Motor neuron (in vitro differentiated cells): ENCODE measurements around the gene BABAM2. TPM values are rescaled to one million over a fixed set of nuclear protein-coding genes. Genes with fewer than 3 reads are reported as not detected.

Experiments
- ATAC-seq, 8 experiments: fragments of 200-7000 bp; cut with Tn5 transposase; replicated peaks in 6 of 8; 2 replicates each; pipeline ENCODE4 v1.8.0; 2021; ENCODE audit warnings: mild to moderate bottlenecking in 8 of 8, moderate library complexity in 8 of 8
- H3K27ac ChIP-seq, 2 donors: fragments of 250-450 bp; sonication (Bioruptor Pico); 2 replicates each; pipeline ENCODE4 v1.9.0; 2021; ENCODE audit warnings: antibody characterized with exemption in 2 of 2, mild to moderate bottlenecking in 2 of 2, moderate library complexity in 1 of 2
- H3K4me1 ChIP-seq, 2 donors: fragments of 250-450 bp; sonication (Bioruptor Pico); replicated peaks in 1 of 2; 2 replicates each; pipeline ENCODE4 v1.6.1; 2021; ENCODE audit warnings: antibody characterized with exemption in 2 of 2, mild to moderate bottlenecking in 2 of 2, moderate library complexity in 1 of 2
- H3K4me3 ChIP-seq, 5 donors: fragments of 250-450 bp; sonication (Bioruptor Pico); 2 replicates each; pipeline ENCODE4 v1.9.0; 2021; ENCODE audit warnings: antibody characterized with exemption in 5 of 5, mild to moderate bottlenecking in 5 of 5, moderate library complexity in 4 of 5
- WGBS, 10 experiments: fragments of 450-650 bp; shearing (Covaris generic); methylation state at CpG; one replicate each; pipeline ENCODE4 v1.0.0; 2022; 5-methylcytosine and 5-hydroxymethylcytosine counted together
- in situ Hi-C, 9 experiments: fragments of 400-800 bp; cut with MboI; loops; one replicate each; pipeline ENCODE4 v1.15.0; 2021; ENCODE audit warnings: low sequenced_read_pairs in 9 of 9, low pct_unique_long_range_greater_than_20kb in 2 of 9; ENCODE audit not compliant: unreplicated experiment in 9 of 9
- total RNA-seq, 8 experiments: library from RNA; unstranded; fragments of 300-600 nt; gene quantifications; 2 replicates each; pipeline versions ENCODE4 v1.2.3 to v1.2.4, GENCODE V29; 2022

BABAM2 gene
- total RNA-seq, 8 experiments from 2014 or later = 16.4 to 110 (median 36.4) TPM

- peak in 1 of 8 experiments; percentile 56 for ATAC-seq
- 53 to 100% (median 86%) methylated on average over 1 of the region's 1 CpG; no CpG with 5 or more reads in 2 of the 10 experiments for WGBS, 10 experiments
- in situ Hi-C loops = no loop called here
- Histone ChIP-seq H3K4me3 (no peak overlapping the region), H3K4me1 (peaks cover 0 to 2% of the 10 kb centered on the region in 2 donors), H3K27ac (no peak overlapping the region)
These were observed 5.3 kb upstream of the BABAM2 start for GRCh38 chr2:27885234-27885633.

GRCh38 chr2:27885661-27886060 lies 4.9 kb upstream of the BABAM2 start:
- no peak for ATAC-seq
- 0 to 86% (median 60%) methylated on average over 1 of the region's 1 CpG; no CpG with 5 or more reads in 3 of the 10 experiments for WGBS, 10 experiments
- in situ Hi-C loops = no loop called here
- no peak overlapping the region for H3K27ac ChIP-seq
- no peak overlapping the region for H3K4me3 ChIP-seq
- peaks cover 0 to 2% of the 10 kb centered on the region in 2 donors for H3K4me1 ChIP-seq

DNA sequence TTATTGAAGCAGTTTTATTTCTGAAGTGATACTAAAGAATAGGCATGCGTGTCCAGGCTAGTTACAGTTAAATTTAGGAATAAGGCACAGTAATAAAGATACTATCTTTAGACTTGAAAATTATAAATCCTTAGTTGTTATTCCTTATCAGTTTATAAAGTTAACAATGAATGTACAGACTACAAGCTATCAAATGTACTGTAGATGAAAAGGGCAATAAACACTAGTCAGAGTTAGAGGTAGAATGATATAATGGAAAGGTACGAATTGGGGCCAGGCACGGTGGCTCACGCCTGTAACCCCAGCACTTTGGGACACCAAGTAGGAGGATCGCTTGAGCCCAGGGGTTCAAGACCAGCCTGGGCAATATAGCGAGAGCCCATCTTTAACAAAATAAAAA lies 4.2 kb upstream of the BABAM2 start:
- H3K4me3 ChIP-seq = no peak overlapping the region
- in situ Hi-C loops = no loop called here
- peaks cover 0 to 2% of the 10 kb centered on the region in 2 donors for H3K4me1 ChIP-seq
- 85 to 100% (median 96%) methylated on average over 1 to 6 of the region's 6 CpGs; no CpG with 5 or more reads in 1 of the 10 experiments for WGBS, 10 experiments
- no peak overlapping the region for H3K27ac ChIP-seq
- no peak for ATAC-seq

DNA sequence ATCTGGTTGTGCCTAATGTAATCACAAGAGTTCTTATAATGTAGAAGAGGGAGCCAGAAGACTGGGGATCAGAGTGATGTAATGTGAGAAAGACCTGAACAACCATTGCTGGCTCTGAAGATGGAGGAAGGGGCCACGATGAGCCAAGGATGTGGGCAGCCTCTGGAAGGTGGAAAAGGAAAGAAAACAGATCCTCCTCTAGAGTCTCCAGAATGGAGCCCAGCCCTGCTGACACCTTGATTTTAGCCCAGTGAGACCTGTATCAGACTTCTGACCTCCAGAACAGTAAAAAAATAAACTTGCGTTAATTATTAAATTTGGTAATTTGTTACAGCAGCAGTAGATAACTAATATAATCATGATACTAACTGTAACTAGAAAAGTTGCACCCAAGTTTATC lies 3.4 kb upstream of the BABAM2 start:
- in situ Hi-C loops = no loop called here
- Histone ChIP-seq H3K4me1 (peaks cover 0 to 5% of the 10 kb centered on the region in 2 donors), H3K27ac (no peak overlapping the region), H3K4me3 (no peak overlapping the region)
- 46 to 100% (median 79%) methylated on average over 1 to 2 of the region's 2 CpGs; no CpG with 5 or more reads in 2 of the 10 experiments for WGBS, 10 experiments
- ATAC-seq = no peak

DNA sequence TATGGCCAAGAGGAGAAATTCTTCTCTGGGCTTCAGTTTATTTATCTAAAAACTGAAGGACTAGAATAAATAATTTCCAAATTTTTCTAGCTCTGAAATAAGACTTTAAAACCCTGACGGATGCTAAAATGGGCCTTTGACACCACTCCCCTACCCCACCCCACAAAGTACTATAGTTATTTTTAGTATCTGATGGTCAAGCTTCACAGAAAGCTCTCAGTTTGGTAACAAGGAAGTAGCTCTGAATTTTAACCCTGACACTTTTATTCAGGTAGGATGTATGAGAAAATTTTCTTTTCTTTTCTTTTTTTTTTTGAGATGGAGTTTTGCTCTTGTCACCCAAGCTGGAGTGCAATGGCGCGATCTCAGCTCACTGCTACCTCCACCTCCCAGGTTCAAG lies 2.7 kb upstream of the BABAM2 start:
- peaks cover 0 to 5% of the 10 kb centered on the region in 2 donors for H3K4me1 ChIP-seq
- H3K4me3 ChIP-seq = no peak overlapping the region
- no peak for ATAC-seq
- WGBS, 10 experiments = 86 to 100% (median 100%) methylated on average over 1 to 3 of the region's 3 CpGs; no CpG with 5 or more reads in 1 of the 10 experiments
- in situ Hi-C loops = no loop called here
- H3K27ac ChIP-seq = no peak overlapping the region

- in situ Hi-C loops = no loop called here
- H3K4me3 ChIP-seq = no peak overlapping the region
- WGBS, 10 experiments = 14 to 100% (median 76%) methylated on average over 1 to 3 of the region's 3 CpGs
- ATAC-seq = no peak
- no peak overlapping the region for H3K27ac ChIP-seq
- H3K4me1 ChIP-seq = peaks cover 0 to 5% of the 10 kb centered on the region in 2 donors
These were observed 1.7 kb upstream of the BABAM2 start for GRCh38 chr2:27888790-27889189.

DNA sequence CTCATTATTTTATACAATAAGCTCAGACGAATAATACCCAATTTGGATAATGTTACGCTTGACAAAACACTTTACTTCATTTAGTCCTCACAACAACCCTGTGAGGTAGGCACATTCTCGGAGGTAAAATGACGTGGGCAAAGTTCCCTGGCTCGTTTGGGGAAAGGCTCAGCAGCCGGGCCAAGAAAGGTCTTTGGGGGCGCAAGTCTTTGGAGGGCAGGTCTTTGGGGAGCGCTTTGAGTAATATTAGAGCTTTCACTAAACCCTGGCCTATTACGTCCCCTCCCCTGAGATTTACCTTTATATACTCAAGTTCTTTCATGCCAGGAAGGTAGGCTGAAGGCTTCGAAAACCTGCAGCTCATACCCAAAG lies 769 bp upstream of the BABAM2 start:
- in situ Hi-C loops = no loop called here
- peak overlapping the region in 1 of 2 donors; percentile 96 for H3K27ac ChIP-seq
- ATAC-seq = no peak
- peak overlapping the region; percentile 52 to 69 (median 57) for H3K4me3 ChIP-seq
- H3K4me1 ChIP-seq = peaks cover 0 to 5% of the 10 kb centered on the region in 2 donors
- WGBS, 10 experiments = 10 to 82% (median 24%) methylated on average over 1 to 8 of the region's 10 CpGs

DNA sequence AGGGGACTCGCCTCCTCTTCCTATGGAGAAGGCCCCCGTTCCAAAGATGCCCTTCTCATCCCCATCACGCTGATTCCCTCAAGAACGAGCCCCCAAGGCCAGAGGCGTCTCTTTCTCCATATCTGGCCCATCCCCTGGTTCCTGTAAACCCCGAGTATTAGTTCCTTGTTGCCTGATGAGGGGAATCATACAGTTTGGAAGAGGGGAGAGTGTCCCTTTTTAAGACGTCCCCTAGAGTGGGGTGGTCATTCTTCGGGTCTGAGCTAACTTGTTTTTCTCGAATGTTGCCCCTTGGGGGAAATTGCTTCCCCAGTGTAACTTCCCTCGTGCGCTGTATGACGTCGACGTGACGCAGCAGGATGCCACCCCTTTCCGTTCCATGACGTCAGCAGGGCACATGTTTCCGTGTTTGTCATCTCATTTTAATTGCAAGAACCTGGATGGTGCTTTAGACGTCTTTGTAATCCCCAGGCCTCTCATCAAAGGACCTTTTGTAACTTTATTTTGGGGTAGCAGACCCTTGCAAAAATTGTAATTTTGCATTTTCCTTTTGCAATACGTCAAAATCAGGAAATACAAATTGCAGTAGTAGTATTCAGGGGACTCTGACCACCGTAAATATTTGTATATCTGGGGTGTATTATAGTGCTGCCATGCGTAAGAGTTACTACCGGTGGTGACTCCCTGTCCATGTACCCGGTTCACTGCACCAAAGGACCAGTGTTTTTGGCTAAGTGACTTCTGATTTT lies 569 bp downstream of the BABAM2 start:
- Histone ChIP-seq H3K4me1 (peaks cover 0 to 5% of the 10 kb centered on the region in 2 donors), H3K27ac (peak overlapping the region; percentile 93 to 96), H3K4me3 (peak overlapping the region; percentile 52 to 69 (median 57))
- in situ Hi-C loops = no loop called here
- WGBS, 10 experiments = 17 to 60% (median 41%) methylated on average over 1 to 14 of the region's 24 CpGs; no CpG with 5 or more reads in 1 of the 10 experiments
- ATAC-seq = peak; percentile 12 to 59 (median 35)

DNA sequence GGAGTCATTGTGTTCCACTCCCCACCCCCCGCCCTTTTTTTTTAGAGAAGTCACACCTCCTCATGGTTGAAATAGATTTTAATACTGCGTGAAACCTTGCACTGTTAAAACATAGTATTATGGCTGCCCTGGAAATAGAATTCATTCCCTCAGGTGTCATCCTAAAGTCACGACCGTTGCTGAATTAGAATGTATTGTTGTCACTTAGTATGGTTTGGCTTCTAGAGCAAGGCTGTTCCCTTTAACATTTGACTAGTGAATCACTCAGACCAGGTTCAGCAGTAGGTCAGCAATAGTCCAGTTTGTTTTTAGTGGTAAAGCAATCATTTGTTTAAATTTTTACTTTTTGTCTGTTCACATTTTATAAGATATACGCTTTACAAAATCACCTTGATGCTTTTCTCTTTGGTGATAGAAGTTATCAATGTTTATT lies 1.2 kb downstream of the BABAM2 start:
- ATAC-seq = no peak
- in situ Hi-C loops = no loop called here
- peak overlapping the region in 2 of 5 donors; percentile 54 to 62 for H3K4me3 ChIP-seq
- H3K4me1 ChIP-seq = peaks cover 0 to 5% of the 10 kb centered on the region in 2 donors
- H3K27ac ChIP-seq = no peak overlapping the region
- 73 to 100% (median 90%) methylated on average over 1 to 5 of the region's 5 CpGs; no CpG with 5 or more reads in 1 of the 10 experiments for WGBS, 10 experiments

- no peak for ATAC-seq
- Histone ChIP-seq H3K4me1 (peaks cover 0 to 5% of the 10 kb centered on the region in 2 donors), H3K4me3 (no peak overlapping the region), H3K27ac (no peak overlapping the region)
- in situ Hi-C loops = no loop called here
- WGBS, 10 experiments = 44 to 100% (median 90%) methylated on average over 2 to 3 of the region's 3 CpGs
These were observed 2.5 kb downstream of the BABAM2 start for GRCh38 chr2:27893006-27893405.

- no peaks in the 10 kb centered on the region for H3K4me1 ChIP-seq
- H3K4me3 ChIP-seq = no peak overlapping the region
These were observed 7.2 kb downstream of the BABAM2 start for GRCh38 chr2:27897717-27898116.

DNA sequence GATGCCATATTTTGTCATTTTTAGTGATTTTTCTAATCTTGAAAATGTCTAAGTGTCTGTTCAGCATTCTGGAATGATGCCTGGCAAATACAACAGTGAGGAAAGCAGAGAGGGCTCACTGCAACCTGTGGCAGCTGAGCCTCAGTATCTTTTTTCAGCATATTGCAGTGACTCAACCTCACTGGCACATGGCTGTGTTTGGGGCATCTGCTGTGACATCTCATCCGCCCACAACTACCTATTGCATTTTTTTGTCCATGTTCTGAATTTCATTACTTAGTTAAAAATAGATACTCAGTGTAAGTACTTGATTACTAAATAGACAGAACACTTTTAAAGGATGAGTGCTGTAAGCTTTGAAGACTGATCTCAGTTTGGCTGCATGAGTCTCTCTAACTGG lies 10.7 kb downstream of the BABAM2 start:
- in situ Hi-C loops = no loop called here
- peak in 2 of 8 experiments; percentile 30 to 46 for ATAC-seq
- WGBS, 10 experiments = 0 to 89% (median 67%) methylated on average over 1 of the region's 1 CpG; no CpG with 5 or more reads in 6 of the 10 experiments

More at GRCh38 chr2:27897717-27898116, 7.2 kb downstream of the BABAM2 start:
- ATAC-seq = no peak
- in situ Hi-C loops = no loop called here
- H3K27ac ChIP-seq = no peak overlapping the region

DNA sequence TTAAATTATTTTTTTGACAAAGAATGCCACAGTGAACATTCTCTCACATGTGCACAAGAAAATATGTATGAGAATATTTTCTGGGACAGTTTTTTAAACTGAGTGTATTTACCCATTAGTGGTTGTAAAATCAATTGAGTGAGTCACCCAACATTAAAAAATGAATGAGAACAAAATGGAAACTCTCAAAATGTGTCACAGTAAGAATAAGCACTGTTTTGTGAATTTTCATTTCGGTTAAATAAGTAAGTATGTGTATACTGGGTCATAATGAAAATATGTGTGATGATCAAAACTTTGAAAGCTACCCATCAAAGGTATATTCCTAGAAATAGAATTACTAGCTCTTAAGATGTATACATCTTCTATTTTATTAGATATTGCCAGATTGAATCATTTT lies 11.6 kb downstream of the BABAM2 start:
- Histone ChIP-seq H3K4me1 (no peaks in the 10 kb centered on the region), H3K27ac (no peak overlapping the region), H3K4me3 (no peak overlapping the region)
- ATAC-seq = no peak
- WGBS, 10 experiments = 11 to 100% (median 84%) methylated on average over 1 of the region's 1 CpG; no CpG with 5 or more reads in 2 of the 10 experiments
- in situ Hi-C loops = no loop called here

More for the DNA sequence above, 10.7 kb downstream of the BABAM2 start:
- Histone ChIP-seq H3K4me3 (no peak overlapping the region), H3K27ac (no peak overlapping the region), H3K4me1 (no peaks in the 10 kb centered on the region)
